WERI-Rb-1 (cell line): ENCODE data around the gene PLA2G4A.

ENCODE experiments used
- DNase-seq: peaks from one replicate; pipeline ENCODE4 v3.0.0-alpha.2; 2020
- H3K27ac ChIP-seq: fragments of 250-450 bp; sonication (Bioruptor Pico); 2 replicates; pipeline ENCODE4 v1.5.1; 2020; ENCODE audit warnings: mild to moderate bottlenecking, moderate library complexity
- H3K27me3 ChIP-seq: fragments of 250-450 bp; sonication (Bioruptor Pico); 2 replicates; pipeline ENCODE4 v1.5.1; 2021; ENCODE audit warnings: mild to moderate bottlenecking, low read depth, moderate library complexity; ENCODE audit not compliant: insufficient read depth, severe bottlenecking
- H3K36me3 ChIP-seq: fragments of 250-450 bp; sonication (Bioruptor Pico); 2 replicates; pipeline ENCODE4 v1.5.1; 2020; ENCODE audit warnings: mild to moderate bottlenecking, moderate library complexity
- H3K4me3 ChIP-seq: 2 replicates; pipeline ENCODE4 v1.5.1; 2011; ENCODE audit warnings: low read depth, mild to moderate bottlenecking, control low read depth, low read length
- H3K9me3 ChIP-seq: fragments of 250-450 bp; sonication (Bioruptor Pico); 2 replicates; pipeline ENCODE4 v1.5.1; 2021; ENCODE audit warnings: mild to moderate bottlenecking, moderate library complexity; ENCODE audit not compliant: severe bottlenecking
- CTCF ChIP-seq: IDR thresholded peaks from 2 replicates; pipeline ENCODE4 v1.5.1; 2011; ENCODE audit warnings: low read depth, mild to moderate bottlenecking, control low read depth, inconsistent platforms, low read length

Gene PLA2G4A

GRCh38 chr1:186790101-186790500, 38.6 kb upstream of the PLA2G4A start:
- DNase-seq: no peak
- Histone ChIP-seq H3K9me3 (no peaks in the 10 kb centered on the region), H3K27ac (no peak overlapping the region), H3K36me3 (no peaks in the 10 kb centered on the region), H3K27me3 (no peaks in the 10 kb centered on the region), H3K4me3 (no peak overlapping the region)
- TF ChIP-seq CTCF: no peak

- Histone ChIP-seq H3K27ac (no peak overlapping the region), H3K36me3 (no peaks in the 10 kb centered on the region), H3K27me3 (no peaks in the 10 kb centered on the region), H3K9me3 (no peaks in the 10 kb centered on the region), H3K4me3 (no peak overlapping the region)
- no peak for TF ChIP-seq CTCF
- no peak for DNase-seq
Observed at GRCh38 chr1:186792870-186793581, 35.7 kb upstream of the PLA2G4A start.

GRCh38 chr1:186793582-186793927, 35.2 kb upstream of the PLA2G4A start:
- H3K27ac ChIP-seq: no peak overlapping the region
- H3K9me3 ChIP-seq: no peaks in the 10 kb centered on the region
- H3K4me3 ChIP-seq: no peak overlapping the region
- H3K27me3 ChIP-seq: no peaks in the 10 kb centered on the region
- no peak for DNase-seq
- TF ChIP-seq CTCF: no peak
- H3K36me3 ChIP-seq: no peaks in the 10 kb centered on the region

- TF ChIP-seq CTCF: no peak
- no peaks in the 10 kb centered on the region for H3K27me3 ChIP-seq
- no peaks in the 10 kb centered on the region for H3K9me3 ChIP-seq
- no peaks in the 10 kb centered on the region for H3K36me3 ChIP-seq
- DNase-seq: no peak
- no peak overlapping the region for H3K27ac ChIP-seq
- no peak overlapping the region for H3K4me3 ChIP-seq
Observed at GRCh38 chr1:186798960-186799688, 29.6 kb upstream of the PLA2G4A start.

- no peak for DNase-seq
- Histone ChIP-seq H3K4me3 (no peak overlapping the region), H3K36me3 (no peaks in the 10 kb centered on the region), H3K9me3 (no peaks in the 10 kb centered on the region), H3K27me3 (no peaks in the 10 kb centered on the region), H3K27ac (no peak overlapping the region)
- TF ChIP-seq CTCF: no peak
Observed at GRCh38 chr1:186799689-186800054, 29.1 kb upstream of the PLA2G4A start.
